CD4-positive, alpha-beta T cell treated with Interleukin-6 at 100 ng/mL for 8 hours (primary cell): ENCODE data around the gene DPF3.

Experiments used
- DNase-seq: peaks from one replicate; pipeline ENCODE4 v3.0.0-alpha.2; 2020; ENCODE audit warnings: mixed read lengths, low spot score

Gene DPF3

GRCh38 chr14:72904840-72905561 lies 11.1 kb upstream of the DPF3 start:
- peak; percentile 66 for DNase-seq

- no peak for DNase-seq
These were observed 10.3 kb upstream of the DPF3 start for GRCh38 chr14:72904218-72904617.

- DNase-seq, result no peak
These were observed 9.8 kb upstream of the DPF3 start for GRCh38 chr14:72903716-72904115.

- DNase-seq, result no peak
These were observed 9.1 kb upstream of the DPF3 start for GRCh38 chr14:72902801-72903530.

GRCh38 chr14:72901361-72901760 lies 7.5 kb upstream of the DPF3 start:
- DNase-seq, result no peak

- DNase-seq, result no peak
These were observed 4.5 kb upstream of the DPF3 start for GRCh38 chr14:72898448-72898847.

GRCh38 chr14:72894623-72895378 lies 900 bp upstream of the DPF3 start:
- no peak for DNase-seq

- no peak for DNase-seq
These were observed 372 bp upstream of the DPF3 start for GRCh38 chr14:72894323-72894622.

GRCh38 chr14:72892879-72893635 lies 844 bp downstream of the DPF3 start:
- DNase-seq, result peak; percentile 6

GRCh38 chr14:72892103-72892878 lies 1.6 kb downstream of the DPF3 start:
- peak; percentile 22 for DNase-seq

- DNase-seq, result no peak
These were observed 2.2 kb downstream of the DPF3 start for GRCh38 chr14:72891666-72892102.

GRCh38 chr14:72889366-72889765 lies 4.5 kb downstream of the DPF3 start:
- no peak for DNase-seq

- DNase-seq, result no peak
These were observed 5.2 kb downstream of the DPF3 start for GRCh38 chr14:72888636-72889201.

- DNase-seq, result no peak
These were observed 5.7 kb downstream of the DPF3 start for GRCh38 chr14:72888192-72888591.

- DNase-seq, result no peak
These were observed 6.4 kb downstream of the DPF3 start for GRCh38 chr14:72887514-72887913.

GRCh38 chr14:72884386-72884785 lies 9.5 kb downstream of the DPF3 start:
- DNase-seq, result no peak

- DNase-seq, result no peak
These were observed 9.9 kb downstream of the DPF3 start for GRCh38 chr14:72883961-72884360.

GRCh38 chr14:72883109-72883508 lies 10.8 kb downstream of the DPF3 start:
- DNase-seq, result no peak

GRCh38 chr14:72882463-72882862 lies 11.4 kb downstream of the DPF3 start:
- DNase-seq, result no peak

GRCh38 chr14:72882047-72882446 lies 11.9 kb downstream of the DPF3 start:
- no peak for DNase-seq

GRCh38 chr14:72881543-72881942 lies 12.4 kb downstream of the DPF3 start:
- no peak for DNase-seq
